CD4-positive, alpha-beta T cell (primary cell): ENCODE data around the gene AMELX. TPM values are rescaled to one million over a fixed set of nuclear protein-coding genes. Genes with fewer than 3 reads are reported as not detected.

Source experiments
- ATAC-seq: fragments of 200-7000 bp; cut with Tn5 transposase; one replicate; pipeline ENCODE4 v1.10.0; 2022; ENCODE audit warnings: mild to moderate bottlenecking; ENCODE audit not compliant: poor library complexity
- CTCF ChIA-PET: fragments of 350-600 bp; sonication (Branson Sonifier 250); formaldehyde crosslinking; loops from one replicate; lab custom pipeline; 2021; ENCODE audit warnings: antibody characterized with exemption, inconsistent platforms; lab: Charles Lee
- POLR2A ChIA-PET: fragments of 350-600 bp; sonication (Branson Sonifier 250); formaldehyde crosslinking; loops from one replicate; lab custom pipeline; 2021; ENCODE audit warnings: antibody characterized with exemption, inconsistent platforms; lab: Charles Lee
- DNase-seq, 14 experiments: peaks; one replicate each; pipeline ENCODE4 v3.0.0-alpha.2; 2013 to 2020; ENCODE audit warnings: mixed read lengths in 2 of 14
- H3K27ac ChIP-seq, 2 donors: one replicate each; pipeline versions ENCODE4 v1.5.1 to v1.7.0; 2013; ENCODE audit warnings: low read length in 2 of 2, low read depth in 1 of 2, mild to moderate bottlenecking in 1 of 2
- H3K27me3 ChIP-seq, 2 experiments: 1 replicate in 1 of 2; 2 replicates in 1 of 2; pipeline versions ENCODE4 v1.6.1 to v1.7.0; 2013; ENCODE audit warnings: low read length in 2 of 2, control low read depth in 1 of 2, mild to moderate bottlenecking in 1 of 2, moderate library complexity in 1 of 2; ENCODE audit not compliant: insufficient read depth in 2 of 2, control insufficient read depth in 1 of 2
- H3K36me3 ChIP-seq: one replicate; pipeline ENCODE4 v1.6.1; 2013; ENCODE audit warnings: low read length, control low read depth; ENCODE audit not compliant: insufficient read depth
- H3K4me1 ChIP-seq: one replicate; pipeline ENCODE4 v1.6.1; 2013; ENCODE audit warnings: low read length, control low read depth; ENCODE audit not compliant: insufficient read depth
- H3K4me3 ChIP-seq: one replicate; pipeline ENCODE4 v1.5.1; 2013; ENCODE audit warnings: mild to moderate bottlenecking, low read length, moderate library complexity
- H3K9me3 ChIP-seq, 2 experiments: 1 replicate in 1 of 2; 2 replicates in 1 of 2; pipeline versions ENCODE4 v1.6.1 to v1.7.0; 2013; ENCODE audit warnings: low read length in 2 of 2, mild to moderate bottlenecking in 2 of 2, control low read depth in 1 of 2, moderate library complexity in 1 of 2; ENCODE audit not compliant: control insufficient read depth in 1 of 2, insufficient read depth in 1 of 2
- H3K27ac Mint-ChIP-seq: one replicate; pipeline ENCODE4 v1.8.0; 2020; ENCODE audit warnings: mixed read lengths
- H3K27me3 Mint-ChIP-seq: one replicate; pipeline ENCODE4 v1.8.0; 2021; ENCODE audit warnings: mixed read lengths
- H3K36me3 Mint-ChIP-seq: one replicate; pipeline ENCODE4 v1.8.0; 2021; ENCODE audit warnings: low read depth, mixed read lengths
- H3K4me1 Mint-ChIP-seq: one replicate; pipeline ENCODE4 v1.8.0; 2021; ENCODE audit warnings: low read depth, mixed read lengths
- H3K4me3 Mint-ChIP-seq: one replicate; pipeline ENCODE4 v1.8.0; 2020; ENCODE audit warnings: mild to moderate bottlenecking, mixed read lengths
- H3K9me3 Mint-ChIP-seq: one replicate; pipeline ENCODE4 v1.8.0; 2020; ENCODE audit warnings: mixed read lengths
- intact Hi-C, 2 experiments: fragments of 100-400 bp; cut with DNase I in 1 of 2; cut with micrococcal nuclease in 1 of 2; formaldehyde crosslinking; loops; one replicate each; pipeline versions ENCODE4 v1.15.1 to v1.9.0; 2023 to 2025; cut with DNase I, micrococcal nuclease
- total RNA-seq, 174 experiments: library from RNA in 2 of 174; stranded (reverse) in 2 of 174; gene quantifications; one replicate each; pipeline ENCODE4 v1.2.3 and lab custom pipeline; 2021 to 2026
- TF ChIP-seq, protein P1 (sequence below): fragments of 200-600 bp; IDR thresholded peaks from one replicate; pipeline ENCODE4 v1.8.0; 2022; ENCODE audit warnings: antibody characterized with exemption, mild to moderate bottlenecking

Gene AMELX
- total RNA-seq, 2 experiments from 2014 or later: not detected

DNA sequence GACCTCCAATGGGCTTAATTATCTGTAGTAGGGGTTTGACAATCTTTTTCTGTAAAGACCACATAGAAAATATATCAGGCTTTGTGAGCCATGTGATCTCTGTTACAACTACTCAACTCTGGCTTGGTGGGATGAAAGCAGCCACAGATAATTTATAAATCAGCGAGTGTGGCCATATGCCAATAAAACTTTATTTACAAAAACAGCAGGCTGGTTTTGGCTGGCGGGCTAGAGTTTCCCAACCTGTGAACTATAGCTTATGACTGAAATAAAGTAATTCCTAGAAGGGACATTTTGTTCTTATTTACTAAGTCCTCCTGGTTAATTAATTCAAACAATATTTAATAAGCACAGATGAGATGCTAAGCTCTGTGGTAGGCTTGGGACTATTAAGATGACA is 35.9 kb upstream of the AMELX start:
- Histone ChIP-seq H3K9me3 (no peaks in the 10 kb centered on the region), H3K4me3 (no peak overlapping the region), H3K36me3 (no peaks in the 10 kb centered on the region), H3K27ac (no peak overlapping the region), H3K4me1 (no peaks in the 10 kb centered on the region), H3K27me3 (no peaks in the 10 kb centered on the region)
- POLR2A ChIA-PET: no interaction called here
- no peaks in the 10 kb centered on the region for H3K36me3 Mint-ChIP-seq
- DNase-seq (no peak), ATAC-seq (no peak)
- no peaks in the 10 kb centered on the region for H3K9me3 Mint-ChIP-seq
- H3K4me3 Mint-ChIP-seq: no peak overlapping the region
- intact Hi-C loops: no loop called here
- TF ChIP-seq, protein P1, sequence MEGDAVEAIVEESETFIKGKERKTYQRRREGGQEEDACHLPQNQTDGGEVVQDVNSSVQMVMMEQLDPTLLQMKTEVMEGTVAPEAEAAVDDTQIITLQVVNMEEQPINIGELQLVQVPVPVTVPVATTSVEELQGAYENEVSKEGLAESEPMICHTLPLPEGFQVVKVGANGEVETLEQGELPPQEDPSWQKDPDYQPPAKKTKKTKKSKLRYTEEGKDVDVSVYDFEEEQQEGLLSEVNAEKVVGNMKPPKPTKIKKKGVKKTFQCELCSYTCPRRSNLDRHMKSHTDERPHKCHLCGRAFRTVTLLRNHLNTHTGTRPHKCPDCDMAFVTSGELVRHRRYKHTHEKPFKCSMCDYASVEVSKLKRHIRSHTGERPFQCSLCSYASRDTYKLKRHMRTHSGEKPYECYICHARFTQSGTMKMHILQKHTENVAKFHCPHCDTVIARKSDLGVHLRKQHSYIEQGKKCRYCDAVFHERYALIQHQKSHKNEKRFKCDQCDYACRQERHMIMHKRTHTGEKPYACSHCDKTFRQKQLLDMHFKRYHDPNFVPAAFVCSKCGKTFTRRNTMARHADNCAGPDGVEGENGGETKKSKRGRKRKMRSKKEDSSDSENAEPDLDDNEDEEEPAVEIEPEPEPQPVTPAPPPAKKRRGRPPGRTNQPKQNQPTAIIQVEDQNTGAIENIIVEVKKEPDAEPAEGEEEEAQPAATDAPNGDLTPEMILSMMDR: no peak
- no peaks in the 10 kb centered on the region for H3K4me1 Mint-ChIP-seq
- CTCF ChIA-PET: no interaction called here
- H3K27me3 Mint-ChIP-seq: no peaks in the 10 kb centered on the region
- no peak overlapping the region for H3K27ac Mint-ChIP-seq

DNA sequence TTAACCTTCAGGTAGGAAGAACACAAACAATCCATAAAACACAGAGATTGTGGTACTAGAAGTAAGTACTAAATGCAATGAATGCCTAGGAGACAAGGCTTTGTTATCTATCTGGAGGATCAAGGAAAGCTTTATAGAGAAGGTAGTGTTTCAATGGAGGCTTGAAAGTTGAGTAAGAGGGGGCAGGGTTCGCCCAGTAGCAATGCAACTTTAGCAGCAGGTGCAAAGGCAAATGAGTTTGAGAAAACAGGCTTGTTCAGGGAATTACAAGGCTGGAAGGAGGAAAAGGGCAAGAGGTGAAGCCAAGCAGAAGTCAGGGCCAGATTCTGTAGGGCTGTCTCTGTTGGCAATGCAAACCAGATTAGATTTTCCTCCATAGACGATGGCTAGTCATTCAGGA is 35.5 kb upstream of the AMELX start:
- DNase-seq (no peak), ATAC-seq (no peak)
- TF ChIP-seq, protein P1: no peak
- Mint-ChIP-seq H3K9me3 (no peaks in the 10 kb centered on the region), H3K27me3 (no peaks in the 10 kb centered on the region), H3K4me3 (no peak overlapping the region), H3K27ac (no peak overlapping the region), H3K36me3 (no peaks in the 10 kb centered on the region), H3K4me1 (no peaks in the 10 kb centered on the region)
- no peaks in the 10 kb centered on the region for H3K27me3 ChIP-seq
- H3K36me3 ChIP-seq: no peaks in the 10 kb centered on the region
- no peaks in the 10 kb centered on the region for H3K9me3 ChIP-seq
- POLR2A ChIA-PET: no interaction called here
- H3K4me3 ChIP-seq: no peak overlapping the region
- H3K27ac ChIP-seq: no peak overlapping the region
- CTCF ChIA-PET: interaction anchor here (0.7 kb wide), 1 partner anchor 15 kb away, joined by 3 read pairs; no protein-coding TSS in a partner anchor
- intact Hi-C loops: no loop called here
- H3K4me1 ChIP-seq: no peaks in the 10 kb centered on the region

DNA sequence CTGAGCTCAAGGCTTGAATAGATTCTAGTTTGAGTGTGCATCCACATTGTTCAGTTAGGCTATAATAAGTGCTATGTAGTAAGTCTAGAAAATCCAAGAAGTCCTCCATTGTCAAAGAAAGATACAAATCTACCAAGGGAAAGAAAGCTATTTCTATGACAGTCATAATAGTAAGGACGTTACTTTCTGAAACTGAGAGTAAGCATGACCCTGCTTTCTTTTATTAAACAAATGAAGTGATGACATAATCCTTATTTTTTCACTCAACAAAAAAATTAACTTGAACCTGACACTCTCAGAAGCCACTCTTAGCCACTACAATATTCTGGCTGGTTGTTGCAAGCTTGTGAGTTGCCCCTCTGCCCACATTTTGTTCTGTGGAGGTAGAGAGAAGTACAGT is 33.8 kb upstream of the AMELX start:
- ChIA-PET CTCF (no interaction called here), POLR2A (no interaction called here)
- Mint-ChIP-seq H3K4me3 (no peak overlapping the region), H3K36me3 (no peaks in the 10 kb centered on the region), H3K4me1 (no peaks in the 10 kb centered on the region), H3K27me3 (no peaks in the 10 kb centered on the region), H3K9me3 (no peaks in the 10 kb centered on the region), H3K27ac (no peak overlapping the region)
- Histone ChIP-seq H3K4me3 (no peak overlapping the region), H3K9me3 (no peaks in the 10 kb centered on the region), H3K36me3 (no peaks in the 10 kb centered on the region), H3K4me1 (no peaks in the 10 kb centered on the region), H3K27ac (no peak overlapping the region), H3K27me3 (no peaks in the 10 kb centered on the region)
- intact Hi-C loops: no loop called here
- TF ChIP-seq, protein P1: no peak
- no peak for DNase-seq
- ATAC-seq: no peak
